HepG2 (cell line): ENCODE measurements around the gene KIF22. TPM values are rescaled to one million over a fixed set of nuclear protein-coding genes. Genes with fewer than 3 reads are reported as not detected.
"Not testable (repeated sequence)": the region's sequence is repeated elsewhere in the genome, so short reads cannot be mapped to it uniquely, and the experiment has no call there.

Experiments used
- ATAC-seq: fragments of 200-7000 bp; cut with Tn5 transposase; 3 replicates; pipeline ENCODE4 v1.9.1; 2020; ENCODE audit warnings: mild to moderate bottlenecking, moderate library complexity
- BruUV-seq: library from RNA; stranded (reverse); fragments of 400-500 nt; replicated peaks from 2 replicates; lab custom pipeline; 2021; lab: Mats Ljungman, UMichigan
- CTCF ChIA-PET: fragments of 300-600 bp; formaldehyde crosslinking; extraction: SDS; loops from one replicate; lab custom pipeline; 2021; ENCODE audit warnings: low total read pairs, inconsistent platforms, low intra/inter-chr PET ratio; lab: Yijun Ruan, JAX
- POLR2A ChIA-PET: fragments of 350-600 bp; sonication (Branson Sonifier 250); formaldehyde crosslinking; loops from one replicate; lab custom pipeline; 2020; ENCODE audit warnings: antibody characterized with exemption, inconsistent platforms; lab: Yijun Ruan, JAX
- DNase-seq: peaks from one replicate; pipeline ENCODE4 v3.0.0-alpha.2; 2015; ENCODE audit warnings: low spot score
- FAIRE-seq: peaks from 3 replicates; lab custom pipeline; 2011; peaks lifted over from hg19 to GRCh38; lab: Jason Lieb, UNC
- H2AFZ ChIP-seq: one replicate; pipeline ENCODE4 v1.6.1; 2011; ENCODE audit warnings: low read length, inconsistent platforms
- H3K27ac ChIP-seq: fragments of 300-600 bp; 3 replicates; pipeline ENCODE4 v1.8.0; 2011; ENCODE audit warnings: mixed run types, mild to moderate bottlenecking, mixed read lengths, low read length, inconsistent platforms; ENCODE audit not compliant: insufficient read depth; ENCODE audit errors: extremely low read length
- H3K27me3 ChIP-seq, 2 experiments: fragments of 200-600 bp in 1 of 2; 2 replicates in 1 of 2; 3 replicates in 1 of 2; pipeline versions ENCODE4 v1.6.0 to v1.8.0; 2011; ENCODE audit warnings: low read length in 2 of 2, mild to moderate bottlenecking in 2 of 2, moderate library complexity in 2 of 2, inconsistent platforms in 1 of 2; ENCODE audit not compliant: insufficient read depth in 2 of 2, control insufficient read depth in 1 of 2
- H3K36me3 ChIP-seq, 2 experiments: fragments of 200-600 bp in 1 of 2; replicated peaks in 1 of 2; 2 replicates in 1 of 2; 3 replicates in 1 of 2; pipeline versions ENCODE4 v1.5.1 to v1.8.0; 2011; ENCODE audit warnings: low read length in 2 of 2, inconsistent platforms in 1 of 2; ENCODE audit not compliant: insufficient read depth in 2 of 2, control insufficient read depth in 1 of 2
- H3K4me1 ChIP-seq: 2 replicates; pipeline ENCODE4 v1.5.1; 2012; ENCODE audit warnings: low read length, inconsistent platforms; ENCODE audit not compliant: insufficient read depth
- H3K4me2 ChIP-seq: 2 replicates; pipeline ENCODE4 v1.6.0; 2011; ENCODE audit warnings: low read depth, low read length, inconsistent platforms
- H3K4me3 ChIP-seq, 3 experiments: fragments of 200-600 bp in 1 of 3; sonication (generic), shearing (Covaris generic) in 1 of 3; replicated peaks in 1 of 3; 2 replicates each; pipeline ENCODE4 v1.5.1; 2011 to 2016; ENCODE audit warnings: low read length in 3 of 3, inconsistent platforms in 2 of 3, low read depth in 2 of 3, mild to moderate bottlenecking in 2 of 3, control low read depth in 1 of 3, mixed read lengths in 1 of 3; ENCODE audit not compliant: insufficient read depth in 1 of 3
- H3K79me2 ChIP-seq: one replicate; pipeline ENCODE4 v1.6.1; 2011; ENCODE audit warnings: low read length, inconsistent platforms; ENCODE audit not compliant: insufficient read depth
- H3K9ac ChIP-seq: 2 replicates; pipeline ENCODE4 v1.6.0; 2011; ENCODE audit warnings: mild to moderate bottlenecking, low read depth, low read length, inconsistent platforms; ENCODE audit not compliant: insufficient read depth
- H3K9me3 ChIP-seq: 2 replicates; pipeline ENCODE4 v1.5.1; 2012; ENCODE audit warnings: mild to moderate bottlenecking, low read length
- H4K20me1 ChIP-seq: 2 replicates; pipeline ENCODE4 v1.6.0; 2011; ENCODE audit warnings: inconsistent platforms, mild to moderate bottlenecking, low read length, moderate library complexity; ENCODE audit not compliant: insufficient read depth
- AGO2 ChIP-seq: fragments of 200-400 bp; formaldehyde crosslinking; optimal IDR thresholded peaks from 2 replicates; pipeline ENCODE3; 2017; ENCODE audit warnings: mild to moderate bottlenecking, low read depth, low read length, moderate library complexity
- E2F2 ChIP-seq: sonication (generic); formaldehyde crosslinking; IDR thresholded peaks from 2 replicates; pipeline ENCODE4 v1.4.0; 2020; ENCODE audit warnings: missing genetic modification reagents, borderline replicate concordance
- MTA1 ChIP-seq: sonication (generic); formaldehyde crosslinking; IDR thresholded peaks from 2 replicates; pipeline ENCODE4 v1.4.0; 2020; ENCODE audit warnings: missing genetic modification reagents, mild to moderate bottlenecking, borderline replicate concordance
- SNAI1 ChIP-seq: sonication (generic); formaldehyde crosslinking; IDR thresholded peaks from 2 replicates; pipeline ENCODE4 v1.5.0; 2020; ENCODE audit warnings: mild to moderate bottlenecking, missing genetic modification reagents, borderline replicate concordance
- ZFX ChIP-seq: sonication (generic); formaldehyde crosslinking; IDR thresholded peaks from 2 replicates; pipeline ENCODE4 v1.4.0; 2020; ENCODE audit warnings: mild to moderate bottlenecking, low read depth, missing genetic modification reagents, moderate library complexity
- ZNF354B ChIP-seq: sonication (generic); formaldehyde crosslinking; IDR thresholded peaks from 2 replicates; pipeline ENCODE4 v1.8.0; 2022; ENCODE audit warnings: mild to moderate bottlenecking, missing genetic modification reagents
- ZNF484 ChIP-seq: sonication (generic); formaldehyde crosslinking; IDR thresholded peaks from 2 replicates; pipeline ENCODE4 v1.5.1; 2020; ENCODE audit warnings: mild to moderate bottlenecking, low read depth, missing genetic modification reagents, borderline replicate concordance
- ZNF770 ChIP-seq: sonication (generic); formaldehyde crosslinking; IDR thresholded peaks from 2 replicates; pipeline ENCODE4 v1.5.0; 2020; ENCODE audit warnings: mild to moderate bottlenecking, missing genetic modification reagents
- WGBS: methylation state at CpG from one replicate; pipeline ENCODE4 v1.1.6; 2017; ENCODE audit warnings: low lambda C conversion rate; 5-methylcytosine and 5-hydroxymethylcytosine counted together
- in situ Hi-C: cut with HindIII; loops from 2 replicates; pipeline ENCODE4 v1.10.0; 2017; ENCODE audit warnings: low pct_unique_long_range_greater_than_20kb; ENCODE audit not compliant: extremely low pct_ligation_motif_present
- intact Hi-C: fragments of 100-400 bp; cut with micrococcal nuclease; formaldehyde crosslinking; loops from one replicate; pipeline ENCODE4 v1.10.0; 2022; ENCODE audit not compliant: unreplicated experiment
- polyA plus RNA-seq, 8 experiments: library from polyadenylated mRNA; depleted of rRNA in 3 of 8; stranded (reverse) in 7 of 8; unstranded in 1 of 8; fragments of >200 nt; fragmentation: Illumina TruSeq in 4 of 8; extraction: Trizol in 4 of 8; gene quantifications; 2 replicates each; pipeline versions ENCODE4 v1.2.1 to v1.2.3, GENCODE V29; 2011 to 2016; ENCODE audit warnings: low read depth in 4 of 8, missing spikeins in 1 of 8, mixed read lengths in 1 of 8; ENCODE audit not compliant: insufficient read depth in 1 of 8
- total RNA-seq, 5 experiments: library from RNA; depleted of rRNA; stranded (reverse); fragments of >200 nt; fragmentation: Illumina TruSeq; extraction: Trizol; gene quantifications; 2 replicates each; pipeline ENCODE4 v1.2.3, GENCODE V29; 2016; ENCODE audit warnings: low read depth in 1 of 5

The KIF22 gene
- total and polyA plus RNA-seq, 2 of the 13 experiments (the other 11 are each of a cell fraction or from before 2014, with no cell fraction given): 95.8 to 118 TPM

DNA sequence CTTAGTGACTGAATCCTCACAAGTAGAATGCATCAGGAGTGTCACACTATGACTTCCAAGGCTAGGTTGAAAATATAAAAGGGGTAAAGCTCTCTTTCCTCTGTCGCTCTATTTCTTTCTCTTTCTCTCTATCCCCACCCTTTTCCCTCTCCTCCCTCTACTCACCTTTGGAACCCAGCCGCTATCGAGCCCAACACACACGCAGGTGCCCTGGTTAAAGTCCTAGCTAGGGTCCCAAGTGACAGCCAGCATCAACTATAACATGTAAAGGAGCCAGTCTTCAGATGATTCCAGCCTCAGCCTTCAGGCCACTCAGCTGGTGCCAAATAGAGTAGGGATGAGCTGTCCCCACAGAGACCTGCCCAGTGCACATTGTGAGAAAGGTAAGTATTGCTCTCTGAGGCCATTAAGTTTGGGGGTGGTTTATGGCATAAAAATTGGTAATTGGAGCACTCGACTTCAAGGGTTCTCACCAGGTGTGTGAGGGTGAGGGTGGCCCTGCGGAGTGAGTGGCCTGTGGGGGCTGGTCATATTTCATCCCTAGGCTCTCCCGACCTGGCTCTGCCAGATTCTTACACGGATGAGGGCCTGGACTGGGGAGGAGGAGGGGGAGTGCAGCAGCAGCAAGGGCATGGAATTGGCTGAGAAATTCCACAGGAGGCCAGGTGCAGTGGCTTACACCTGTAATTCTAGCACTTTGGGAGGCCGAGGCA lies 29.8 kb upstream of the KIF22 start (continued):
- no peak for TF ChIP-seq AGO2
- no peak for TF ChIP-seq ZNF354B (CRISPR knock-in tag)
- TF ChIP-seq ZNF484: no peak
- TF ChIP-seq E2F2 (CRISPR knock-in tag): no peak

DNA sequence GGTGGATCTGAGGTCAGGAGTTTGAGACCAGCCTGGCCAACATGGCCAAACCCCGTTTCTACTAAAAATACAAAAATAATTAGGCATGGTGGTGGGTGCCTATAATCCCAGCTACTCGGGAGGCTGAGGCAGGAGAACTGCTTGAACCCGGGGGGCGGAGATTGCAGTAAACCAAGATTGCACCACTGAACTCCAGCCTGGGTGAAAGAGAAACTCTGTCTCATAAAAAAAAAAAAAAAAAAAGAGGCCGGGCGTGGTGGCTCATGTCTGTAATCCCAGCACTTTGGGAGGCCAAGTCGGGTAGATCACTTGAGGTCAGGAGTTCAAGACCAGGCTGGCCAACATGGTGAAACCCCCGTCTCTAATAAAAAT lies 29.3 kb upstream of the KIF22 start:
- H3K36me3 ChIP-seq, intact Hi-C loops, FAIRE-seq, ATAC-seq, in situ Hi-C loops, H3K9ac ChIP-seq, H3K9me3 ChIP-seq, H3K27me3 ChIP-seq, DNase-seq, H3K79me2 ChIP-seq, H2AFZ ChIP-seq, BruUV-seq, CTCF ChIA-PET, H4K20me1 ChIP-seq, POLR2A ChIA-PET: not testable (repeated sequence)
- peak overlapping the region; percentile 47 for H3K27ac ChIP-seq
- H3K4me2 ChIP-seq: peak overlapping the region; percentile 64
- peak overlapping the region in 1 of 3 experiments; percentile 39; a peak in 1 of 6 replicates for H3K4me3 ChIP-seq
- 4% methylated on average over 8 of the region's 8 CpGs for WGBS
- H3K4me1 ChIP-seq: peaks cover 96% of the 10 kb centered on the region
- TF ChIP-seq ZNF770 (peak; percentile 64), SNAI1 (CRISPR knock-in tag) (0 out of 2 replicates have a peak, but pooled peaks have one; percentile 39), MTA1 (CRISPR knock-in tag) (0 out of 2 replicates have a peak, but pooled peaks have one; percentile 12), ZFX (CRISPR knock-in tag) (peak; percentile 21; the same call in 1 of the 2 replicates)
